Measurements from ENCODE around the gene TCEA3.
A peak's percentile ranks its signal among the peaks of the same experiment; 100 is the strongest.

The TCEA3 gene

DNA sequence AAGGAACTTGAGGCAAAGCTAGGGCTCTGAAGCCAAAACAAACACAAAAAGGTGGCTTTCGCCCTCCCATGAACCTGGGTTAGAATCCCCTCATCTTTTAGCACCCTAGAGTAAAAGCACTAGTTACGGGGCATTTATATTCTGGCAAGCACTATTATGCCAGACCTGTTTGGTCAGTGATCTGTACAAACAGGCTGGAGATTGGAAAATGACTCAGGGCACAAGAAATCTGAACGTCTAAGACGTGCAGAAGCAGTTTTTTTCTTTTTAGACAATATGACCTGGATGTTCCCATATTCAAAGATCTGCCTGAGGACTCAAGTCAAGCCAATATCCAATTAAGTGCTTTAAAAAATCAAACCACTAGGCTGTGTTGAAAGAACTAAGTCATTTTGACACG is 58.0 kb downstream of the TCEA3 start:
- DNase-seq, result no peak

DNA sequence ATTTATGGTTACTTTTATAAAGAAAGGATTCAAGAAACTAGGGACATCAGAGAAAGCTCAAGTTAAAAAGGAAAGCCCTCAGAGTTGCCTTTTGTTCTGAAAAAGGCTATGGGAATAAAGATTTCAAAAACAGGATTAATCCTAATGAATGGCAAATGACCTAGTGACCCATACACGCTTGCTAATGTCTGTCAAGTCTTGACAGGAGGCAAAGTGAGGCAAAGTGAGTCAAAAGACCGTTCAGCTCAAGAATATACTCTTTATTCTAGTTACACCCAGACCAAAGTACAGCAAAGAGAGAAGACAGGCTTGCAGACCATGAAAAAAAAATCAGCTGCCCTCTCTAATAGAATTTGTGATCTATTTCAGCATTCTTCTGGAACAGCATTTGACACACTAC is 58.4 kb downstream of the TCEA3 start:
- no peak for DNase-seq

- DNase-seq, result no peak
Observed at GRCh38 chr1:23362218-23362713, 62.3 kb downstream of the TCEA3 start.

DNA sequence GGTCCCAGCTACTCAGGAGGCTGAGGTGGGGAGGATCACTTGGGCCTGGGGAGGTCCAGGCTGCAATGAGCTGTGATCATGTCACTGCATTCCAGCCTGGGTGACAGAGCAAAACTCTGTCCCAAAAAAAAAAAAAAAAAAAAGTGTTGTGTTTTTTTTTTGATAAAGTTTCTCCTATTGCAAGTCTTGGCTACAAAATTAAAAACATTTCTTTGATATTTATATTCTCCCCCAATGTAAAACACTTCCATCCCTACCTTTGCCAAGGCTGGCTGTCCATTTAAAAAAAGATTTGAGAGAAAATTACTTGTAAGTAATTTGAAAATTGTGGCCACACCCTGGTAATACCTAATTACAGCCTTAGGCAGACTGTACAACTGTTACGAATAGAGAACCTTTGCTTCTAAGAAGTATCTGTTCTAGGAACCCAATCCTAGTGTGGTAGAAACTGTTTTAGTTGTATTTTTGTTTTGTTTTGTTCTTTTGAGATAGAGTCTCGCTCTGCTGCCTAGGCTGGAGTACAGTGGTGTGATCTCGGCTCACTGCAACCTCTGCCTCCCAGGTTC is 66.2 kb downstream of the TCEA3 start:
- DNase-seq, result no peak

DNA sequence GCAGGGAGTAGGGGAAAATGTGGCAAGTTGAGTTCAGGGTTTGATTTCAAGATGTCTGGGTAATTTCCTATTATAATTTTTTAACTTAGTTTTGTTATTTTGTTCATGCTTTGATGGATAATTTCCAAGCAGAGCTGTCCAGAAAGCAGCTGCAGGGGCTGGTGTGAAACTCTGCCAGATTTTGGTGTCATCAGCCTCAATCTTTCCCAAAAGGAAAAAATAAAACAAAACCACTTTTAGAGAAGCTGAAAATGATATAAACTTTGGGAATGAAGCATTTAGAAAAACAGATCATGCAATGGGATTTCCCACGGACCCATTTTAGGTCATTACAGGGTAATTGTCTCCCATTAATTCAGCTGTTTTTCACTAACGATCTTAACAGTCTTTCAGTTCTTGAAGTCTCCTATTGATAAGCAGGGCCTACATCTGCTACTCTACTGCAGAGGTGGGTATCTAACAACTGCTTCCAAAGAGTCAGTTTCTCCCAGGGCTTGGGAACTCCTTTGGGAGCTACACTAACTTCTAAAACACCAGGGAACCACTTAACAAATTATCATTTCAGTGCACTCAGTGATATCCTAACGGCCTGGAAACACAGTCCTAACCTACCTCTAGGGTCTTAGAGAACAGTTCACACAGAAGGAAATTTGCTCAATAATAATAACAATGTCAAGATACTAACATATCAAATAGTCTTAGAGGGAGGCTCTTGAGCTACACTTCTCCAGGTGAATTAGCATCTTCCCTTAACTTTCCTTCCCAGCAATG is 67.2 kb downstream of the TCEA3 start:
- no peak for DNase-seq

DNA sequence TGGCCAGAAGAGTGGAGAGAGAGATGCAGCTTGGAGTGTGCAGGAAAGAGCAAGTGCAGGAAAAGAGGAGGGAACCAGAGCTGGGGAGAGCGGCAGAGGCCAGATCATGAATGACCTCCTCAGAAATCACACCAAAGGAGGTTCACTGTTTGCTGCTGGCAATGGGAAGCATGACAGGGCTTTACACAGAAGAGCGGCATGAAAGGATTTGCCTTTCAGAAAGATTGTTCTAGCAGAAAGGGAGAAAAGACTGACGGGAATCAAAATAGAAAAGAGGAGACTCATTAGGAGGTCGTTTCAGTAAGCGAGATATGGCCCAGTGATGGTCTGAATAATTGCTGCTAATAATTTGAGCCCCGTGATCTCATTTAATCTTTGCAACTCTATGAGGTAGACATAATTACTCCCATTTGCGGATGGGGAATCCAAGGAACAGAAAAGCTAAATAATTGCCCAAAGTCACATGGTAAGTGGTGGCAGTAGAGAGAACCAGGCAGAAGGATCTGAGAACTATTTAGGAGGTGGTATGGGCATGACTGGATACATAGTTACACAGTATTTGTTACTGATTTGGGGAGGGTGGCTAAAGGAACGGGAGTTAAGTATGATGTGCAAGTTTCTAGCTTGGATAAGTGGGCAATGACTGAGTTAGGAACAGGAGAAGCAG is 67.9 kb downstream of the TCEA3 start:
- DNase-seq, result no peak

DNA sequence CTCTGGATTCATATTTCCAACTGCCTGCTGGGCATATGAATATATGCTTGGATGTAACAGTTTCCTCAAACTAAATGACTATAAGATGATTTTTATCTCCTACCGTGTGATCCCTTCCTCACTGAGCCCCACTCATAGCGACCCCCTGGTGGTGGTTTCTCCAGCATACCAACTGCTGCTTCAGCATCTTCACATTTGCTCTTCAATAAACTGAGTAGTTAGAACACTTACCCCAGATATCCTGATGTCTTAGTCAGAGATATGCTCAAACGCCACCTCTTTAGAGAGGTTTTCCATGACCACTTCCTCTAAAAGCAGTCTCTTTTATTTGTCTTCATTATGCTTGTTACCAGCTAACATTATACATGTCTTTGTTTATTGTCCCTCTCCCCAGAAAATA is 70.3 kb downstream of the TCEA3 start:
- no peak for DNase-seq

DNA sequence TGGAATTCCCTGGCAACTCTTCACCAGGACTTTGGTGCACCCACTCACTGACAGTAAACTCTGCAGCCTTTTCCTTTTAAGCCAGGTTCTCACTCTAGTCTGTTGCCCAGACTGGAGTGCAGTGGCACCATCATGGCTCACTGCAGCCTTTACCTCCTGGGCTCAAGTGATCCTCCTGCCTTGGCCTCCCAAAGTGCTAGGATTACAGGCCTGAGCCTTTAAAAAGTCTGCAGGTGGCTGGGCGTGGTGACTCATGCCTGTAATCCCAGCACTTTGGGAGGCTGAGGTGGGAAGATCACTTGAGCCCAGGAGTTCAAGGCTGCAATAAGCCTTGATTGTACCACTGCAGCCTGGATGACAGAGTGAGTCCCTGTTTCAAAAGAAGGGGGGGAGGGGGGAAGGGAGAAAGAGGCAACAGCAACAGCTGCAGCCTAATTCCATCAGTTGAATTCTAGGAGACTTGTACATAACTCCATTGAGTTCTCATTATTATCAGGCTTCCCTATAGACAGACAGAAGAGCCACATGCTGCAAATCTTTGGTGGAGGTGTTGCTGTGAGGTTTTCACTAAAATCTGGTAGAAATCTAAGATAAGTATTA is 72.4 kb downstream of the TCEA3 start:
- no peak for DNase-seq

DNA sequence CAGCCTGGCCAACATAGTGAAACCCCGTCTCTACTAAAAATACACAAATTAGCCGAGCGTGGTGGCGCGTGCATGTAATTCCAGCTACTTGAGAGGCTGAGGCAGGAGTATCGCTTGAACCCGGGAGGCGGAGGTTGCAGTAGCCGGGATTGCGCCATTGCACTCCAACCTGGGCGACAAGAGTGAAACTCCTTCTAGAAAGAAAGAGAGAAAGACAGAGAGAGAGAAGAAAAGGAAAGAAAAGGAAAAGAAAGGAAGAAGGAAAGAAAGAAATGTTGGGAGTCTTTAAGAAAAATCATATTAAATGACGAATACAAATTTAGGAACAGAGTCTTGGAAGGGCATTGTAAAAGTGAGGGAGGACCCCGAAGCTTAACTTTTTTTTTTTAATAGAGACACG is 78.6 kb downstream of the TCEA3 start:
- no peak for DNase-seq

DNA sequence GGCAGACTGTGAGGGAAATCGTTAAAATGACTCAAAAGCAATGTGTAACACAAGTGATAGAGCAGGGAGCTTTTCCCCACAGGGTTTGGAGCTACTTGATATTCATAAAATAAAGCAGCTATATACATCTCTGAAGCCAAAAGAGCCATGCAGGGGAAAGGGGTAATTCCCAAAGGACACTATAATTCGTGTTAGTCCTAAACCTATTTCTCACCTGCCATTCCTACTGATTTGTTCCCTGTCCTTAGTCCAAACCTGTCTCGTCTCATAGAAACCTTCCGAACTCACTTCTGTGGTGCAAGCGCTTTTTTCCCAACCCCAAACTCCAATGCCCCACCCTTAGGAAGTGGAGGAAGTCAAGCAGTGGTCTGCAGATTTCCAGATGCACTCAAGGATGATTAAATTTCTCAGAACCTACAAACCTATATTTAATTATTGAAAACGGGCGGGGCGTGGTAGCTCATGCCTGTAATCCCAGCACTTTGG is 79.5 kb downstream of the TCEA3 start:
- DNase-seq, result no peak

GRCh38 chr1:23344111-23344986 is 80.2 kb downstream of the TCEA3 start, which contains the start of gene HNRNPR:
TSS of gene HNRNPR (minus strand) at chr1:23344284. CDS start at chr1:23341008, 3,276 bp downstream.
- peak; percentile 100 for DNase-seq

GRCh38 chr1:23343221-23344110 is 81.1 kb downstream of the TCEA3 start:
- DNase-seq, result peak; percentile 72

- DNase-seq, result no peak
Observed at GRCh38 chr1:23341931-23342692, 82.4 kb downstream of the TCEA3 start.

DNA sequence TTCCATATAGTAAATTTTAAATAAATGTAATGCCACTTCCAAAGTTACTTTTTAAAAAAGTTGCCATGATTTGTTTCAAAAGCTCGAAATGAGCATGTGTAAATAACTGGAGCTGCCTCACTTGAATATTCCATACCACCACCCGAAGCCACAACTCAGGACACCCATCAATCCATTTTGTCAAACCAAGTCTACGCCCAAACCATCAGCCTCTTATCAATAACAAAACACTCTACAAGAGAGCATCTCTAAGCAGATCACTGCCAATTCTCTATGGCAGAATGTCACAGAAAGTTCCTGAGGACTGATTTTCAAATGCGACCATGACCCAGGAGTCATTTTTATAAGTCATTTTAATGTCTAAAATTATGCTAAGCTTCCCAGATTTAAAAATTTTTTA is 84.9 kb downstream of the TCEA3 start:
- no peak for DNase-seq

GRCh38 chr1:23337869-23338268 is 86.7 kb downstream of the TCEA3 start:
- DNase-seq, result no peak

DNA sequence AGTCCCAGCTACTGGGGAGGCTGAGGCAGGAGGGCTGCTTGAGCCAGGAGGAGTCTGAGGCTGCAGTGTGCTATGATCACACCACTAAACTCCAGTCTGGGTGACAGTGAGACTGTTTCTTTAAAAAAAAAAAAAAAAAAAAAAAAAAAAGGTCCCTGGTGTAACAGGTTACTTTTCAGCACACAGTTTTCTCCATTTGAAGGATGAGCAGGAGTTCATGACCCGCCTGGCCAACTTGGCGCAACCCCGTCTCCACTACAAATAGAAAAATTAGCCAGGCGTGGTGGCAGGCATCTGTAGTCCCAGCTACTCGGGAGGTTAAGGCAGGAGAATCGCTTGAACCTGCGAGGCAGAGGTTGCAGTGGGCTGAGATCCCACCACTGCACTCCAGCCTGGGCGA is 92.8 kb downstream of the TCEA3 start:
- DNase-seq, result no peak
